Measurements from ENCODE around the gene PRPH.

PRPH gene

DNA sequence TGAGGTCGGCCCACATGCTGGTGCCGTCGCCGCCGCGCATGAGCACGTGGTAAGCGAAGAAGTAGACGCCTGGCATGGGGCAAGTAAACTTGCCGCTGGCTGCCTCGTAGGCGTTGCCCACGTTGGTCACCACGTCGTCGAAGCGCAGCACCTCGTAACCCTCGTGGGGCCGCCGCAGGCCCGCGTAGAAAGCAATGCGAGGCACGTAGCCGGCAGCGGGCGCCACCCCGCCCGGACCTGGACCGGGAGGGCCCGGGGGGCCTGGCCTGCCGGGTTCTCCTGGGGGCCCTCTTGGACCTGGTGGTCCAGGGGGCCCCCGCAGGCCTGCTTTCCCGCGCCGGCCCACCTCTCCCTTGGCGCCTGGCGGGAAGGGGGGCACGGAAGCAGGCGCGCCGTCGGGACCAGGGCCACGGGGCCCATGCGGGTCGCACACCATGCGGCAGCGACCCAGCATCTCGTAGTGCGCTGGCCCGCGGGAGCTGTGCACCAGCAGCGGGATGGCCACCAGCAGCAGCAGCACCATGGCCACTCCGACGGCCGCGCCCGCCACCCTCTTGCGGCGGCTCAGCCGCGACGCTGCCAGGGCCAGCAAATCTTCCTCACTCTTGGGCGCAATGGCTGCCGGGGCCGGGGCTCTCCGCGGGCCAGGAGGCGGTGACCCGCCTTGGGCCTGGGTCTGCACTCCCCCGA lies 41.2 kb downstream of the PRPH start:
- Histone ChIP-seq H3K27me3 (ENCODE audit: insufficient read depth, low read length, poor library complexity) (no peaks in the 10 kb centered on the region), H3K9me3 (ENCODE audit: insufficient read depth, low read length, severe bottlenecking) (no peaks in the 10 kb centered on the region), H3K9ac (ENCODE audit: low read depth, low read length) (no peak overlapping the region), H3K79me2 (ENCODE audit: insufficient read depth, low read length) (no peaks in the 10 kb centered on the region), H3K27ac (ENCODE audit: low read length) (no peak overlapping the region), H3K4me2 (ENCODE audit: insufficient read depth, low read length) (no peak overlapping the region), H3K4me3 (ENCODE audit: low read depth in 1 of 2, low read length in 2 of 2) (no peak overlapping the region), H2AFZ (ENCODE audit: low read depth, low read length) (no peak overlapping the region), H3K4me1 (ENCODE audit: insufficient read depth, low read length) (peaks cover 13% of the 10 kb centered on the region), H4K20me1 (ENCODE audit: insufficient read depth, low read length) (no peaks in the 10 kb centered on the region; the same call in 1 of the 2 replicates), H3K36me3 (ENCODE audit: insufficient read depth, low read length) (peaks cover 6% of the 10 kb centered on the region)
- DNase-seq (no peak), ATAC-seq (ENCODE audit: insufficient read depth, low read depth) (no peak)
- TF ChIP-seq EZH2 (IDR thresholded peaks at IDR 0.05; ENCODE audit: borderline replicate concordance, low read depth, low read length, severe bottlenecking) = no peak
- no peak for TF ChIP-seq CTCF (IDR thresholded peaks at IDR 0.05; ENCODE audit: borderline replicate concordance, extremely low read depth, low read length, poor library complexity, severe bottlenecking)

- ATAC-seq (ENCODE audit: insufficient read depth, low read depth) (peak; percentile 93), DNase-seq (peak; percentile 91)
- H3K9ac ChIP-seq (ENCODE audit: low read depth, low read length) = peak within 1 kb of the TSS; percentile 36; the same call in 1 of the 2 replicates
- H3K79me2 ChIP-seq (ENCODE audit: insufficient read depth, low read length) = no peaks in the 10 kb centered on the region
- TF ChIP-seq CTCF (IDR thresholded peaks at IDR 0.05; ENCODE audit: borderline replicate concordance, extremely low read depth, low read length, poor library complexity, severe bottlenecking) (peak; percentile 89), EZH2 (IDR thresholded peaks at IDR 0.05; ENCODE audit: borderline replicate concordance, low read depth, low read length, severe bottlenecking) (no peak)
- H3K27ac ChIP-seq (ENCODE audit: low read length) = peak within 1 kb of the TSS; percentile 30; the same call in 1 of the 2 replicates
- no peaks in the 10 kb centered on the region for H4K20me1 ChIP-seq (ENCODE audit: insufficient read depth, low read length)
- H3K4me1 ChIP-seq (ENCODE audit: insufficient read depth, low read length) = peaks cover 13% of the 10 kb centered on the region
- no peaks in the 10 kb centered on the region for H3K27me3 ChIP-seq (ENCODE audit: insufficient read depth, low read length, poor library complexity)
- peak within 1 kb of the TSS; percentile 83 for H3K4me2 ChIP-seq (ENCODE audit: insufficient read depth, low read length)
- H3K9me3 ChIP-seq (ENCODE audit: insufficient read depth, low read length, severe bottlenecking) = no peaks in the 10 kb centered on the region
- H2AFZ ChIP-seq (ENCODE audit: low read depth, low read length) = peak within 1 kb of the TSS; percentile 83
- no peaks in the 10 kb centered on the region for H3K36me3 ChIP-seq (ENCODE audit: insufficient read depth, low read length)
- H3K4me3 ChIP-seq (ENCODE audit: low read depth in 1 of 2, low read length in 2 of 2) = peak within 1 kb of the TSS; percentile 1 to 50; a peak in 3 of 4 replicates
These were observed 42.0 kb downstream of the PRPH start, which contains the start of gene C1QL4 for GRCh38 chr12:49336645-49337584. Gene C1QL4 (minus strand): TSS chr12:49337188. CDS start chr12:49336477, 711 bp downstream.

DNA sequence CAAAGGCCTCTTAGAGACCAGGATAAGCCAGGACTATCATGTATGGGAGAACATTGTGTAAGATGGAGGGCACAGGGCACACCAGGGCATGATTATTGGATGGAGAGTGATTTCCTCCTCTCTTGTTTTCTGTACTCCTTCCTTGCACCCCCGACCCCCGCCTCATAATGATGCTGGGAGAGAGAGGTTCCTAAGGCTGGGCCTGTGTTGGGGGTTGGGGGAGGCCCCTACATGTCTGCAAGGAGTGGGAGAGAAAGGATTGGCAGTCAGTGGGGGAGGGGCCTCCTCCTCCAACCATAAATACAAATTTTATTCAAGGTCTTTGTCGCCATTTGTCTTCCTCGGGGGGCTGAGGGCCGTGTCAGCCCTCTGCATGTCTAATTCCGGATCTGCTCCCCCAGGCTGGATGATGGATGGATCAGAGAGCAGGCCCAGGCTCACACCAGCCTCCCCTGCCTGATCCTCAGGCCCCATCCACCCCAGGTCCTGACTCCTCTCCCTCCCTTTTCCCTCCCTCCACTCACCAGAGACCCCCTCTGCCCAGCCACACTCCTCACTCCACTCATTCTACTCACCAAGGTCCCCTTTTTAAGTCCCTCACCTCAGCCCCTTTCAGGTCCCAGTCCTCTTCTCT lies 44.0 kb downstream of the PRPH start:
- Histone ChIP-seq H3K9ac (ENCODE audit: low read depth, low read length) (no peak overlapping the region), H3K4me1 (ENCODE audit: insufficient read depth, low read length) (peaks cover 13% of the 10 kb centered on the region), H3K4me3 (ENCODE audit: low read depth in 1 of 2, low read length in 2 of 2) (no peak overlapping the region), H3K79me2 (ENCODE audit: insufficient read depth, low read length) (no peaks in the 10 kb centered on the region), H3K36me3 (ENCODE audit: insufficient read depth, low read length) (no peaks in the 10 kb centered on the region), H2AFZ (ENCODE audit: low read depth, low read length) (no peak overlapping the region), H4K20me1 (ENCODE audit: insufficient read depth, low read length) (no peaks in the 10 kb centered on the region), H3K4me2 (ENCODE audit: insufficient read depth, low read length) (no peak overlapping the region), H3K9me3 (ENCODE audit: insufficient read depth, low read length, severe bottlenecking) (no peaks in the 10 kb centered on the region), H3K27me3 (ENCODE audit: insufficient read depth, low read length, poor library complexity) (no peaks in the 10 kb centered on the region), H3K27ac (ENCODE audit: low read length) (no peak overlapping the region)
- DNase-seq (no peak), ATAC-seq (ENCODE audit: insufficient read depth, low read depth) (no peak)
- TF ChIP-seq EZH2 (IDR thresholded peaks at IDR 0.05; ENCODE audit: borderline replicate concordance, low read depth, low read length, severe bottlenecking) = no peak
- no peak for TF ChIP-seq CTCF (IDR thresholded peaks at IDR 0.05; ENCODE audit: borderline replicate concordance, extremely low read depth, low read length, poor library complexity, severe bottlenecking)

Data from DND-41 (cell line).